HCT116 (cell line): ENCODE measurements around the gene CEP112. TPM values are rescaled to one million over a fixed set of nuclear protein-coding genes. Genes with fewer than 3 reads are reported as not detected.

Experiments
- ATAC-seq: fragments of 200-7000 bp; cut with Tn5 transposase; 2 replicates; pipeline ENCODE4 v1.9.1; 2020; ENCODE audit warnings: mild to moderate bottlenecking, moderate library complexity
- BruUV-seq: library from RNA; stranded (reverse); fragments of 400-500 nt; replicated peaks from 2 replicates; lab custom pipeline; 2021; lab: Mats Ljungman, UMichigan
- CTCF ChIA-PET: fragments of 300-600 bp; sonication (Branson Sonifier 250); formaldehyde crosslinking; loops from one replicate; lab custom pipeline; 2021; ENCODE audit warnings: antibody characterized with exemption; lab: Charles Lee
- POLR2A ChIA-PET: fragments of 300-600, 350-600 bp; sonication (Branson Sonifier 250); formaldehyde crosslinking; loops from one replicate; lab custom pipeline; 2021; ENCODE audit warnings: antibody characterized with exemption; lab: Charles Lee
- RAD21 ChIA-PET, 2 experiments: fragments of 300-600 bp; sonication (Branson Sonifier 250); formaldehyde crosslinking; loops; one replicate each; lab custom pipeline; 2023; ENCODE audit warnings: low total read pairs in 2 of 2; ENCODE audit not compliant: uncharacterized antibody in 2 of 2, unreplicated experiment in 2 of 2, low non-redundant PET in 1 of 2; lab: Charles Lee
- DNase-seq: peaks from one replicate; pipeline ENCODE4 v3.0.0-alpha.2; 2010; ENCODE audit warnings: low read depth, low spot score
- H2AFZ ChIP-seq: fragments of 200-600 bp; shearing (Covaris generic), sonication (generic); 2 replicates; pipeline ENCODE4 v1.6.1; 2017; ENCODE audit warnings: low read depth, mixed run types, mixed read lengths, antibody characterized with exemption, low read length; ENCODE audit not compliant: poor library complexity, severe bottlenecking
- H3K27ac ChIP-seq: 2 replicates; pipeline ENCODE4 v1.5.1; 2012; ENCODE audit warnings: low read depth, low read length
- H3K27me3 ChIP-seq: fragments of 200-600 bp; sonication (generic); 2 replicates; pipeline ENCODE4 v1.6.1; 2016; ENCODE audit warnings: mixed run types, low read length, mixed read lengths; ENCODE audit not compliant: insufficient read depth
- H3K36me3 ChIP-seq, 2 experiments: fragments of 200-500 bp in 1 of 2; fragments of 200-600 bp in 1 of 2; sonication (Bioruptor generic) in 1 of 2; sonication (generic) in 1 of 2; 2 replicates each; pipeline versions ENCODE4 v1.5.1 to v1.6.1; 2014 to 2016; ENCODE audit warnings: low read length in 2 of 2, inconsistent platforms in 1 of 2, mixed read lengths in 1 of 2, mixed run types in 1 of 2; ENCODE audit not compliant: insufficient read depth in 2 of 2, control insufficient read depth in 1 of 2
- H3K4me1 ChIP-seq, 2 experiments: fragments of 200-600 bp in 1 of 2; sonication (generic) in 1 of 2; 2 replicates each; pipeline versions ENCODE4 v1.5.1 to v1.6.1; 2012 to 2017; ENCODE audit warnings: low read length in 2 of 2, inconsistent platforms in 1 of 2, mild to moderate bottlenecking in 1 of 2, mixed read lengths in 1 of 2, mixed run types in 1 of 2, moderate library complexity in 1 of 2; ENCODE audit not compliant: insufficient read depth in 2 of 2, control insufficient read depth in 1 of 2
- H3K4me2 ChIP-seq: fragments of 200-600 bp; sonication (generic); 2 replicates; pipeline ENCODE4 v1.6.1; 2017; ENCODE audit warnings: mixed run types, low read length, mixed read lengths
- H3K4me3 ChIP-seq, 2 experiments: fragments of 200-600 bp in 1 of 2; sonication (generic) in 1 of 2; replicated peaks in 1 of 2; 2 replicates each; pipeline ENCODE4 v1.5.1; 2011 to 2016; ENCODE audit warnings: low read length in 2 of 2, control low read depth in 1 of 2, low read depth in 1 of 2, mild to moderate bottlenecking in 1 of 2, mixed read lengths in 1 of 2, mixed run types in 1 of 2
- H3K79me2 ChIP-seq: fragments of 200-600 bp; sonication (generic); 2 replicates; pipeline ENCODE4 v1.6.1; 2017; ENCODE audit warnings: mild to moderate bottlenecking, mixed run types, low read length, moderate library complexity, mixed read lengths; ENCODE audit not compliant: insufficient read depth
- H3K9ac ChIP-seq: fragments of 200-600 bp; sonication (generic); 2 replicates; pipeline ENCODE4 v1.6.1; 2016; ENCODE audit warnings: low read length, mixed read lengths
- H3K9me2 ChIP-seq: fragments of 200-600 bp; sonication (generic), shearing (Covaris generic); 2 replicates; pipeline ENCODE4 v1.6.1; 2017; ENCODE audit warnings: mixed run types, mild to moderate bottlenecking, moderate library complexity; ENCODE audit not compliant: insufficient read depth
- H3K9me3 ChIP-seq, 2 experiments: fragments of 200-500 bp in 1 of 2; fragments of 200-600 bp in 1 of 2; sonication (Bioruptor generic) in 1 of 2; sonication (generic) in 1 of 2; 2 replicates each; pipeline ENCODE4 v1.6.1; 2014 to 2017; ENCODE audit warnings: low read length in 2 of 2, mixed read lengths in 2 of 2, inconsistent platforms in 1 of 2, low read depth in 1 of 2, mild to moderate bottlenecking in 1 of 2, mixed run types in 1 of 2, moderate library complexity in 1 of 2; ENCODE audit not compliant: control insufficient read depth in 1 of 2, insufficient read depth in 1 of 2
- H4K20me1 ChIP-seq: fragments of 200-600 bp; sonication (generic), shearing (Covaris generic); 2 replicates; pipeline ENCODE4 v1.6.1; 2017; ENCODE audit warnings: mixed run types, mild to moderate bottlenecking, moderate library complexity; ENCODE audit not compliant: insufficient read depth
- EZH2 ChIP-seq: fragments of 200-600 bp; sonication (generic); IDR thresholded peaks from 2 replicates; pipeline ENCODE4 v1.6.1; 2017; ENCODE audit warnings: antibody characterized with exemption, mixed run types
- MAX ChIP-seq: IDR thresholded peaks from 2 replicates; pipeline ENCODE4 v1.6.1; 2012
- POLR2AphosphoS5 ChIP-seq: IDR thresholded peaks from 2 replicates; pipeline ENCODE4 v1.6.1; 2011; ENCODE audit warnings: mild to moderate bottlenecking, low read depth, low read length, moderate library complexity
- TCF7L2 ChIP-seq: IDR thresholded peaks from 2 replicates; pipeline ENCODE4 v1.7.0; 2011; ENCODE audit warnings: borderline replicate concordance, inconsistent platforms; ENCODE audit not compliant: insufficient read depth, insufficient read length; ENCODE audit errors: extremely low read depth
- ZBTB33 ChIP-seq: IDR thresholded peaks from 2 replicates; pipeline ENCODE4 v1.6.1; 2011; ENCODE audit warnings: mild to moderate bottlenecking, low read length, moderate library complexity; ENCODE audit not compliant: insufficient replicate concordance; ENCODE audit errors: extremely low read depth
- ZFX ChIP-seq: fragments of 450-650 bp; IDR thresholded peaks from 2 replicates; pipeline ENCODE4 v1.6.1; 2017
- ZNF274 ChIP-seq: fragments of 200-500 bp; sonication (Bioruptor generic); IDR thresholded peaks from 2 replicates; pipeline ENCODE4 v1.6.1; 2014; ENCODE audit warnings: mild to moderate bottlenecking, low read depth, low read length, inconsistent platforms
- intact Hi-C: fragments of 100-400 bp; cut with micrococcal nuclease; formaldehyde crosslinking; loops from 2 replicates; pipeline ENCODE4 v1.10.0; 2022
- total RNA-seq: library from RNA; stranded (reverse); gene quantifications from one replicate; pipeline ENCODE4 v1.2.1, GENCODE V29; 2021; ENCODE audit not compliant: unreplicated experiment

CEP112 gene
- total RNA-seq, 1 experiment from 2014 or later: 10.9 TPM

GRCh38 chr17:66220079-66220835 is 28.3 kb upstream of the CEP112 start:
- no TSS peak for BruUV-seq
- DNase-seq: no peak
- no peaks in the 10 kb centered on the region for H3K79me2 ChIP-seq
- no peaks in the 10 kb centered on the region for H3K4me1 ChIP-seq
- peaks cover 17% of the 10 kb centered on the region for H3K27me3 ChIP-seq
- no peak overlapping the region for H2AFZ ChIP-seq
- CTCF ChIA-PET: no interaction called here
- TF ChIP-seq ZNF274 (no peak), ZBTB33 (no peak), TCF7L2 (no peak), EZH2 (no peak)
- TF ChIP-seq, all 23 proteins: peak for 0
- Histone ChIP-seq H3K27ac (no peak overlapping the region), H3K9ac (no peak overlapping the region), H3K9me3 (no peaks in the 10 kb centered on the region), H3K36me3 (no peaks in the 10 kb centered on the region), H3K4me2 (no peak overlapping the region), H3K4me3 (no peak overlapping the region), H3K9me2 (no peaks in the 10 kb centered on the region), H4K20me1 (no peaks in the 10 kb centered on the region)
- ChIA-PET POLR2A (no interaction called here), RAD21 (no interaction called here)
- ATAC-seq: no peak
- intact Hi-C loops: no loop called here

GRCh38 chr17:66215529-66215911 is 23.6 kb upstream of the CEP112 start:
- H3K27me3 ChIP-seq: peaks cover 9% of the 10 kb centered on the region
- POLR2A ChIA-PET: no interaction called here
- H3K36me3 ChIP-seq: no peaks in the 10 kb centered on the region
- H3K4me3 ChIP-seq: no peak overlapping the region
- H4K20me1 ChIP-seq: no peaks in the 10 kb centered on the region
- H3K9me2 ChIP-seq: no peaks in the 10 kb centered on the region
- H2AFZ ChIP-seq: no peak overlapping the region
- ATAC-seq (no peak), DNase-seq (no peak)
- intact Hi-C loops: no loop called here
- H3K27ac ChIP-seq: no peak overlapping the region
- no peaks in the 10 kb centered on the region for H3K9me3 ChIP-seq
- H3K9ac ChIP-seq: no peak overlapping the region
- CTCF ChIA-PET: no interaction called here
- RAD21 ChIA-PET: no interaction called here
- no peaks in the 10 kb centered on the region for H3K4me1 ChIP-seq
- no TSS peak for BruUV-seq
- H3K4me2 ChIP-seq: no peak overlapping the region
- no peaks in the 10 kb centered on the region for H3K79me2 ChIP-seq
- TF ChIP-seq TCF7L2 (no peak), MAX (no peak), ZFX (no peak), POLR2AphosphoS5 (no peak)
